WTC11 (cell line): ENCODE measurements around the gene PSMD13. TPM values are rescaled to one million over a fixed set of nuclear protein-coding genes. Genes with fewer than 3 reads are reported as not detected.
A peak's percentile ranks its signal among the peaks of the same experiment; 100 is the strongest.

Source experiments
- ATAC-seq: fragments of 200-7000 bp; cut with Tn5 transposase; 2 replicates; pipeline ENCODE4 v1.10.0; 2021; ENCODE audit warnings: mild to moderate bottlenecking, moderate library complexity
- CTCF ChIA-PET: fragments of 300-600 bp; sonication (Branson Sonifier 250); formaldehyde crosslinking; loops from one replicate; lab custom pipeline; 2021; ENCODE audit warnings: antibody characterized with exemption; lab: Charles Lee
- POLR2A ChIA-PET: fragments of 350-600 bp; sonication (Branson Sonifier 250); formaldehyde crosslinking; loops from one replicate; lab custom pipeline; 2021; ENCODE audit warnings: antibody characterized with exemption; lab: Charles Lee
- DNase-seq: peaks from one replicate; pipeline ENCODE4 v3.0.0; 2021; ENCODE audit warnings: low spot score
- H3K27ac Mint-ChIP-seq: 2 replicates; pipeline ENCODE4 v1.8.0; 2021; ENCODE audit warnings: mixed read lengths
- H3K27me3 Mint-ChIP-seq: 2 replicates; pipeline ENCODE4 v1.8.0; 2021; ENCODE audit warnings: low read depth, mild to moderate bottlenecking, moderate library complexity, mixed read lengths
- H3K36me3 Mint-ChIP-seq: 2 replicates; pipeline ENCODE4 v1.8.0; 2021; ENCODE audit warnings: mixed read lengths
- H3K4me1 Mint-ChIP-seq: 2 replicates; pipeline ENCODE4 v1.8.0; 2022; ENCODE audit warnings: mixed read lengths
- H3K4me3 Mint-ChIP-seq: 2 replicates; pipeline ENCODE4 v1.8.0; 2021; ENCODE audit warnings: mild to moderate bottlenecking, moderate library complexity, mixed read lengths
- H3K9me3 Mint-ChIP-seq: 2 replicates; pipeline ENCODE4 v1.8.0; 2021; ENCODE audit warnings: mixed read lengths
- CREB1 ChIP-seq: sonication (generic); formaldehyde crosslinking; IDR thresholded peaks from 2 replicates; pipeline ENCODE4 v1.8.0; 2023; ENCODE audit warnings: mild to moderate bottlenecking, missing genetic modification reagents
- FOXK1 ChIP-seq: sonication (generic); formaldehyde crosslinking; IDR thresholded peaks from 2 replicates; pipeline ENCODE4 v1.8.0; 2022; ENCODE audit warnings: mild to moderate bottlenecking, moderate library complexity, missing genetic modification reagents
- FOXP1 ChIP-seq: sonication (generic); formaldehyde crosslinking; IDR thresholded peaks from 2 replicates; pipeline ENCODE4 v1.8.0; 2022; ENCODE audit warnings: missing genetic modification reagents, mild to moderate bottlenecking, moderate library complexity, borderline replicate concordance
- FOXP4 ChIP-seq: sonication (generic); formaldehyde crosslinking; IDR thresholded peaks from 2 replicates; pipeline ENCODE4 v1.8.0; 2022; ENCODE audit warnings: mild to moderate bottlenecking, missing genetic modification reagents
- GTF2I ChIP-seq: fragments of 250-450 bp; sonication (Bioruptor Pico); conservative IDR thresholded peaks from 2 replicates; pipeline ENCODE4 v1.4.0; 2021; ENCODE audit warnings: mild to moderate bottlenecking
- NFATC4 ChIP-seq: fragments of 250-450 bp; sonication (Bioruptor Pico); IDR thresholded peaks from 2 replicates; pipeline ENCODE4 v1.9.0; 2021; ENCODE audit warnings: mild to moderate bottlenecking
- NR1H2 ChIP-seq: sonication (generic); formaldehyde crosslinking; IDR thresholded peaks from 2 replicates; pipeline ENCODE4 v1.9.0; 2021; ENCODE audit warnings: mild to moderate bottlenecking, moderate library complexity, missing genetic modification reagents
- NR3C1 ChIP-seq: sonication (generic); formaldehyde crosslinking; conservative IDR thresholded peaks from 2 replicates; pipeline ENCODE4 v1.8.1; 2023; ENCODE audit warnings: low read depth, mild to moderate bottlenecking, missing genetic modification reagents
- SMAD3 ChIP-seq: sonication (generic); formaldehyde crosslinking; IDR thresholded peaks from 2 replicates; pipeline ENCODE4 v1.8.0; 2022; ENCODE audit warnings: missing genetic modification reagents, mild to moderate bottlenecking, borderline replicate concordance
- SP1 ChIP-seq: sonication (generic); formaldehyde crosslinking; conservative IDR thresholded peaks from 2 replicates; pipeline ENCODE4 v1.8.1; 2022; ENCODE audit warnings: missing genetic modification reagents
- ZMAT4 ChIP-seq: fragments of 250-450 bp; sonication (Bioruptor Pico); IDR thresholded peaks from 2 replicates; pipeline ENCODE4 v1.9.0; 2021; ENCODE audit warnings: mild to moderate bottlenecking
- ZNF416 ChIP-seq: fragments of 250-450 bp; sonication (Bioruptor Pico); IDR thresholded peaks from 2 replicates; pipeline ENCODE4 v1.9.0; 2021; ENCODE audit warnings: mild to moderate bottlenecking, inconsistent platforms
- ZNF512 ChIP-seq: sonication (generic); formaldehyde crosslinking; IDR thresholded peaks from 2 replicates; pipeline ENCODE4 v1.8.1; 2022; ENCODE audit warnings: missing genetic modification reagents, borderline replicate concordance
- total RNA-seq: library from RNA; stranded (reverse); gene quantifications from 3 replicates; pipeline ENCODE4 v1.2.3, GENCODE V29; 2021
- TF ChIP-seq, protein P1 (sequence below): sonication (generic); formaldehyde crosslinking; IDR thresholded peaks from 2 replicates; pipeline ENCODE4 v1.8.1; 2022; ENCODE audit warnings: low read depth, missing genetic modification reagents, borderline replicate concordance
- TF ChIP-seq, protein P2 (sequence below): sonication (generic); formaldehyde crosslinking; IDR thresholded peaks from 2 replicates; pipeline ENCODE4 v1.8.0; 2022; ENCODE audit warnings: mild to moderate bottlenecking, missing genetic modification reagents
- TF ChIP-seq, protein P3 (sequence below): fragments of 250-450 bp; sonication (Bioruptor Pico); IDR thresholded peaks from 2 replicates; pipeline ENCODE4 v1.9.0; 2021; ENCODE audit warnings: mild to moderate bottlenecking, borderline replicate concordance
- TF ChIP-seq, protein P4 (sequence below): sonication (generic); formaldehyde crosslinking; IDR thresholded peaks from 2 replicates; pipeline ENCODE4 v1.8.1; 2023; ENCODE audit warnings: mild to moderate bottlenecking, missing genetic modification reagents, moderate library complexity
- TF ChIP-seq, protein P5 (sequence below): fragments of 250-450 bp; sonication (Bioruptor Pico); IDR thresholded peaks from 2 replicates; pipeline ENCODE4 v2.1.2; 2022; ENCODE audit warnings: mild to moderate bottlenecking, moderate library complexity
- TF ChIP-seq, protein P6 (sequence below): sonication (generic); formaldehyde crosslinking; conservative IDR thresholded peaks from 2 replicates; pipeline ENCODE4 v1.8.1; 2022; ENCODE audit warnings: mild to moderate bottlenecking, missing genetic modification reagents

The PSMD13 gene
- total RNA-seq, 1 experiment from 2014 or later = 148 TPM

DNA sequence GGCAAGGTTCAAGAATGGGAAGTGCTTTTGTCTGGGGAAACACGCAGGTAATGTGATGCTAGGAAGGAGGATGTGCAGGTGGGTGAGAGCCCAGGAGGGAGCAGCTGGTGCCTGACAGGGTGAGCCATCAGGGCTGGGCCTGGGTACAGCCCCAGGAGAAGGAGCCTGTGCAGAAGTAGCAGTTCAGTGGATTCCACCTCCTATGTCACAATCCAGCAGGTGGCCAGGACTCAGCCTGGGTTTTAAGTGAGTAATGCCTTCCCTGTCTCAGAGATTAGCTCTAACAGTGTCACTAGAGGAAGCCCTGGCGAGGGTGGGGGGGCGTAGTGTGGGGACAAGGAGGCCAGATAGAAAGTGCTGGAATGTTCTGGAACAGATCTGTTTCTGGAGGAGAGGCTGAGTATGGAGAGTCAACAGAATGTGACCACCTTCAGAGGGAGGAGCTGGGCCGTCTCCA lies 21.2 kb upstream of the PSMD13 start:
- POLR2A ChIA-PET = no interaction called here
- H3K27ac Mint-ChIP-seq = 0 out of 2 replicates have a peak overlapping the region, but pooled peaks have one; percentile 36
- H3K27me3 Mint-ChIP-seq = no peaks in the 10 kb centered on the region
- ATAC-seq (no peak; the same call in 1 of the 2 replicates), DNase-seq (no peak)
- no peaks in the 10 kb centered on the region for H3K4me1 Mint-ChIP-seq
- H3K4me3 Mint-ChIP-seq = no peak overlapping the region
- CTCF ChIA-PET = interaction anchor here (0.7 to 1.3 kb wide), 3 partner anchors 35 to 175 kb away, joined by 3 to 5 read pairs (median 3); no protein-coding TSS in a partner anchor
- H3K36me3 Mint-ChIP-seq = peaks cover 29% of the 10 kb centered on the region
- TF ChIP-seq, protein P1, sequence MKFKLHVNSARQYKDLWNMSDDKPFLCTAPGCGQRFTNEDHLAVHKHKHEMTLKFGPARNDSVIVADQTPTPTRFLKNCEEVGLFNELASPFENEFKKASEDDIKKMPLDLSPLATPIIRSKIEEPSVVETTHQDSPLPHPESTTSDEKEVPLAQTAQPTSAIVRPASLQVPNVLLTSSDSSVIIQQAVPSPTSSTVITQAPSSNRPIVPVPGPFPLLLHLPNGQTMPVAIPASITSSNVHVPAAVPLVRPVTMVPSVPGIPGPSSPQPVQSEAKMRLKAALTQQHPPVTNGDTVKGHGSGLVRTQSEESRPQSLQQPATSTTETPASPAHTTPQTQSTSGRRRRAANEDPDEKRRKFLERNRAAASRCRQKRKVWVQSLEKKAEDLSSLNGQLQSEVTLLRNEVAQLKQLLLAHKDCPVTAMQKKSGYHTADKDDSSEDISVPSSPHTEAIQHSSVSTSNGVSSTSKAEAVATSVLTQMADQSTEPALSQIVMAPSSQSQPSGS = no peak
- TF ChIP-seq SP1 (CRISPR knock-in tag) = no peak
- no peak for TF ChIP-seq FOXP1 (CRISPR knock-in tag)
- no peak for TF ChIP-seq ZMAT4
- TF ChIP-seq NFATC4 (CRISPR knock-in tag) = no peak
- TF ChIP-seq FOXP4 (CRISPR knock-in tag) = no peak
- TF ChIP-seq, protein P2, sequence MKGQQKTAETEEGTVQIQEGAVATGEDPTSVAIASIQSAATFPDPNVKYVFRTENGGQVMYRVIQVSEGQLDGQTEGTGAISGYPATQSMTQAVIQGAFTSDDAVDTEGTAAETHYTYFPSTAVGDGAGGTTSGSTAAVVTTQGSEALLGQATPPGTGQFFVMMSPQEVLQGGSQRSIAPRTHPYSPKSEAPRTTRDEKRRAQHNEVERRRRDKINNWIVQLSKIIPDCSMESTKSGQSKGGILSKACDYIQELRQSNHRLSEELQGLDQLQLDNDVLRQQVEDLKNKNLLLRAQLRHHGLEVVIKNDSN (CRISPR knock-in tag) = no peak
- no peak for TF ChIP-seq NR3C1 (CRISPR knock-in tag)
- TF ChIP-seq CREB1 (CRISPR knock-in tag) = no peak
- TF ChIP-seq, protein P3, sequence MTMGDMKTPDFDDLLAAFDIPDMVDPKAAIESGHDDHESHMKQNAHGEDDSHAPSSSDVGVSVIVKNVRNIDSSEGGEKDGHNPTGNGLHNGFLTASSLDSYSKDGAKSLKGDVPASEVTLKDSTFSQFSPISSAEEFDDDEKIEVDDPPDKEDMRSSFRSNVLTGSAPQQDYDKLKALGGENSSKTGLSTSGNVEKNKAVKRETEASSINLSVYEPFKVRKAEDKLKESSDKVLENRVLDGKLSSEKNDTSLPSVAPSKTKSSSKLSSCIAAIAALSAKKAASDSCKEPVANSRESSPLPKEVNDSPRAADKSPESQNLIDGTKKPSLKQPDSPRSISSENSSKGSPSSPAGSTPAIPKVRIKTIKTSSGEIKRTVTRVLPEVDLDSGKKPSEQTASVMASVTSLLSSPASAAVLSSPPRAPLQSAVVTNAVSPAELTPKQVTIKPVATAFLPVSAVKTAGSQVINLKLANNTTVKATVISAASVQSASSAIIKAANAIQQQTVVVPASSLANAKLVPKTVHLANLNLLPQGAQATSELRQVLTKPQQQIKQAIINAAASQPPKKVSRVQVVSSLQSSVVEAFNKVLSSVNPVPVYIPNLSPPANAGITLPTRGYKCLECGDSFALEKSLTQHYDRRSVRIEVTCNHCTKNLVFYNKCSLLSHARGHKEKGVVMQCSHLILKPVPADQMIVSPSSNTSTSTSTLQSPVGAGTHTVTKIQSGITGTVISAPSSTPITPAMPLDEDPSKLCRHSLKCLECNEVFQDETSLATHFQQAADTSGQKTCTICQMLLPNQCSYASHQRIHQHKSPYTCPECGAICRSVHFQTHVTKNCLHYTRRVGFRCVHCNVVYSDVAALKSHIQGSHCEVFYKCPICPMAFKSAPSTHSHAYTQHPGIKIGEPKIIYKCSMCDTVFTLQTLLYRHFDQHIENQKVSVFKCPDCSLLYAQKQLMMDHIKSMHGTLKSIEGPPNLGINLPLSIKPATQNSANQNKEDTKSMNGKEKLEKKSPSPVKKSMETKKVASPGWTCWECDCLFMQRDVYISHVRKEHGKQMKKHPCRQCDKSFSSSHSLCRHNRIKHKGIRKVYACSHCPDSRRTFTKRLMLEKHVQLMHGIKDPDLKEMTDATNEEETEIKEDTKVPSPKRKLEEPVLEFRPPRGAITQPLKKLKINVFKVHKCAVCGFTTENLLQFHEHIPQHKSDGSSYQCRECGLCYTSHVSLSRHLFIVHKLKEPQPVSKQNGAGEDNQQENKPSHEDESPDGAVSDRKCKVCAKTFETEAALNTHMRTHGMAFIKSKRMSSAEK (CRISPR knock-in tag) = no peak
- TF ChIP-seq SMAD3 (CRISPR knock-in tag) = no peak
- no peaks in the 10 kb centered on the region for H3K9me3 Mint-ChIP-seq

DNA sequence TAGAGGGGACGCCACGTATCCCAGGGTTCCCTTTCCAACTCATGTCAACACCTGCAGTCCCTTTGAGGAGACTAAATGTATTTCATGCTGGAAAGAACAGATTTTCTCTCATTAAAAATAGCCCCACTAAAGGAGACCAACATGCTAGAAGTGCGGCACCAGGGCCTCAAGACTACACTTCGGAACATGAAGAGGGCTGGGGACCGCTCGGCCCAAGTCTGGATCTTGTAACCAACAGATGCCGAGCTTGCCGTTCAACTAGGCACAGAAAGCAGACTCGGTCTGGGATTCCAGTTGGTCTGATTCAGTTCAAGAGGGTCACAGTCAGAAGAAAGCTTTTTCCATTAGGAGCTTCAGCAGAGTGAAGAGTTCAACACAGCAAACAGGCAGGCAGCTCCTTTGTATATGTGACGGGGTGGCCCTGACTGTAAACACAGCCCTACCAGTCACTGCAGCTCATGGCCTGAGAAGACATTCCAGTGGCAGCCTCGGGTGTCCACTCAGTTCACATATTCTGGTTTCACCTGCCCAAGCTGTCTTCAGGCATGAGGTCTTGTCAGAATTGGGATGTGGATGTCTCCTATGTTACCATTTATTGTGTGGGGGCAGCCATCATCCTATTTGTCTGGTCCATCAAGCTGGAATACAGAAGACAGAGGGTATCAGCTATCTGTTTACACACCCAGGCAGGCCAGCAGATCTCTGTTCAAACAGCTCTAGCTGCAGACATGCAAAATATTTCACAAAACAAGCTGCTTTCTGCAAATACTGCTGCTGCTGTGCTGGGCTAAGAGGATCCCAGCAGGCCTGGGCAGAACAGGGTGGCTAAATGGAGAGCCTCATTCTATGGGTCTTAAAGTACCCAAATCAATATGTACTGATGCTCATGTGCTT lies 20.4 kb upstream of the PSMD13 start:
- no peak overlapping the region for H3K4me3 Mint-ChIP-seq
- POLR2A ChIA-PET = no interaction called here
- no peaks in the 10 kb centered on the region for H3K27me3 Mint-ChIP-seq
- ATAC-seq (no peak), DNase-seq (no peak)
- no peak overlapping the region for H3K27ac Mint-ChIP-seq
- CTCF ChIA-PET = interaction anchor here (0.7 to 1.3 kb wide), 3 partner anchors 34 to 174 kb away, joined by 3 to 5 read pairs (median 3); no protein-coding TSS in a partner anchor
- no peaks in the 10 kb centered on the region for H3K4me1 Mint-ChIP-seq
- no peaks in the 10 kb centered on the region for H3K9me3 Mint-ChIP-seq
- peaks cover 27% of the 10 kb centered on the region for H3K36me3 Mint-ChIP-seq
- TF ChIP-seq, protein P4, sequence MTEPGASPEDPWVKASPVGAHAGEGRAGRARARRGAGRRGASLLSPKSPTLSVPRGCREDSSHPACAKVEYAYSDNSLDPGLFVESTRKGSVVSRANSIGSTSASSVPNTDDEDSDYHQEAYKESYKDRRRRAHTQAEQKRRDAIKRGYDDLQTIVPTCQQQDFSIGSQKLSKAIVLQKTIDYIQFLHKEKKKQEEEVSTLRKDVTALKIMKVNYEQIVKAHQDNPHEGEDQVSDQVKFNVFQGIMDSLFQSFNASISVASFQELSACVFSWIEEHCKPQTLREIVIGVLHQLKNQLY (CRISPR knock-in tag) = no peak
- TF ChIP-seq NR1H2 (CRISPR knock-in tag) (no peak), ZNF512 (CRISPR knock-in tag) (no peak), GTF2I (CRISPR knock-in tag) (no peak), FOXK1 (CRISPR knock-in tag) (no peak), CREB1 (CRISPR knock-in tag) (no peak), ZNF416 (CRISPR knock-in tag) (no peak)
- TF ChIP-seq, protein P5, sequence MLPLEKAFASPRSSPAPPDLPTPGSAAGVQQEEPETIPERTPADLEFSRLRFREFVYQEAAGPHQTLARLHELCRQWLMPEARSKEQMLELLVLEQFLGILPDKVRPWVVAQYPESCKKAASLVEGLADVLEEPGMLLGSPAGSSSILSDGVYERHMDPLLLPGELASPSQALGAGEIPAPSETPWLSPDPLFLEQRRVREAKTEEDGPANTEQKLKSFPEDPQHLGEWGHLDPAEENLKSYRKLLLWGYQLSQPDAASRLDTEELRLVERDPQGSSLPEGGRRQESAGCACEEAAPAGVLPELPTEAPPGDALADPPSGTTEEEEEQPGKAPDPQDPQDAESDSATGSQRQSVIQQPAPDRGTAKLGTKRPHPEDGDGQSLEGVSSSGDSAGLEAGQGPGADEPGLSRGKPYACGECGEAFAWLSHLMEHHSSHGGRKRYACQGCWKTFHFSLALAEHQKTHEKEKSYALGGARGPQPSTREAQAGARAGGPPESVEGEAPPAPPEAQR (CRISPR knock-in tag) = no peak
- TF ChIP-seq, protein P6, sequence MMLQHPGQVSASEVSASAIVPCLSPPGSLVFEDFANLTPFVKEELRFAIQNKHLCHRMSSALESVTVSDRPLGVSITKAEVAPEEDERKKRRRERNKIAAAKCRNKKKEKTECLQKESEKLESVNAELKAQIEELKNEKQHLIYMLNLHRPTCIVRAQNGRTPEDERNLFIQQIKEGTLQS (CRISPR knock-in tag) = no peak
